GM18498 (cell line): ENCODE results near the gene PPM1L.
A peak's percentile ranks its signal among the peaks of the same experiment; 100 is the strongest.
"Not testable (repeated sequence)": the region's sequence is repeated elsewhere in the genome, so short reads cannot be mapped to it uniquely, and the experiment has no call there.

Source experiments
- ATAC-seq: cut with Tn5 transposase; IDR thresholded peaks from one replicate; pipeline ENCODE4 v1.9.1; 2021; ENCODE audit warnings: mild to moderate bottlenecking, moderate library complexity; ENCODE audit not compliant: unreplicated experiment

PPM1L gene

DNA sequence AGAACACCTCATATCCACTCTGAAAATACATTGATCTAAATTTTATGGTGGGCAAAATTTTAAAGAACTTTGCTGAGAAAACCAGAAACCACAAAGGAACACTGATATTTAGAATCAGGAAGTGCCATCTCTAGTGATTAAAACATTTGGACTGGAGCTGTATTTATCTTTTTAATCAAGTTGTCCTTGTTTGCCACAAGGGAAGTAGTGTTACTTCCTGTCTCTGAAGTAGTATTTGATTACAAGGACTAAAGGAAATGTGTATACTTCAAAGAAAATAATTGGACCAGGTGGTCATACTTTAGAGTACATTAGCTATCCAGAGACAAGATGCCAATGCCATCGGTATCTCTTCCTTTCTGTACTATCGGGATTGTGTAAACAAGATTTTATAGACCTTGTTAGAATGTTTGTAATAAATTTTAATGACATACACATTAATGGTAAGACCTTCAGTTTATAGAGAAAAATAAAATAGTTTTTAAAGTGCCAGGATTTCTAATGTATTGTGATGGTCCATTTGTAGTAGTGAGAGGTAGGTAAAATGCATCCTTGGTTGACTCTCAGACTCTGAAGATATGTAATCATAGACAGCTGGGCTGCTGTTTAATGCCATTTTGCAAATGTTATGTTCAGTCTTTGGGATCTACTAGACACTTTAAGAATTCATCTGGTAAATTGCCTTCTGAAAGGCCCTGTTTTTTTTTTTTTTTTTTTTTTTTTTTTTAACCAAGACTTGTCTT is 217.2 kb downstream of the PPM1L start:
- ATAC-seq: no peak

DNA sequence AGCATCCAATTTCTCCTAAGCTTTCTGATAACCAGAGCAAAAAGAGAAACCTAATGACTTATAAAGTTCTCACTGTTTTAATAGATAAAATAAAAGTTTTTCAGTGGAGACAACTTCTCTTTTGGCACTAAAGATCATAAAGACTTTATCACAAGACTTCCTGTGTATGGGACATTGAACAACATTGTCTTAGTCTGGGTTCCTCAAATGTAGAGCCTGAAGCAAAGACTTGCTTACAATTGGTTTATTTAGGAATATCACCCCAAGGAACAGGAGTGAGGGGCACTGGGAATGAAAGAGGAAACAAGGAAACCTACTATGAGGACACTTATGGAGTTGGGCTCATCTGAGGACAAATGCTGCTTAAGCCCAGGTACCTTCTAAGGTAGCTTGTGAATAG is 221.7 kb downstream of the PPM1L start:
- no peak for ATAC-seq

GRCh38 chr3:160980740-160981139 is 224.7 kb downstream of the PPM1L start:
- ATAC-seq: peak; percentile 46

DNA sequence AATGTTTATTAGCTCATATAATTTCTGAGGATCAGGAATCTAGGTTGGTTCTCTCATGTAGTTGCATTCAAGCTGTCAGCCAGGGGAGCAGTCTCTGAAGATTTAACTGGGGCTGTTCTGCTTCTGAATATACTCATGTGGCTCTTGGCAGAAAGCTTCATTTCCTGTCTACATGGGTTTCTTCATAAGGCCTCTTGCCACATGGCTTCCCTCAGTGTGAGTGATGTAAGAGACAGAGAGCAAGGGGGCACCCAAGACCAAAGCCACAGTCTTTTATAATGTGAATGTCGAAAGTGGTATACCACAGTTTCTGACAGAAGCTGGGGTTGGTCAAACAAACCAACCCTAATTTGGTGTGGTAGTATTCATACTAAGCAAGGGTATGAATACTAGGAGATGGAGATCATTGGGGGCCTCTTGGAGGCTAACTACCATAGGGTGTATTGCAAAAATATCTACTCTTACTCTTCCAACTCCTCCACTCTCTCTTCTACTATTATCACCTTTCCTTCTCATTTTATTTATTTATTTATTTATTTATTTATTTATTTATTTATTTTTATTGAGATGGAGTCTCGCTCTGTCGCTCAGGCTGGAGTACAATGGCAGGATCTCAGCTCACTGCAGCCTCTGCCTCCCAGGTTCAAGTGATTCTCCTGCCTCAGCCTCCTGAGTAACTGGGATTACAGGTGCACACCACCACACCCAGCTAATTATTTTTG is 225.3 kb downstream of the PPM1L start:
- ATAC-seq: peak; percentile 92

- no peak for ATAC-seq
These were observed 226.5 kb downstream of the PPM1L start for GRCh38 chr3:160982491-160982890.

DNA sequence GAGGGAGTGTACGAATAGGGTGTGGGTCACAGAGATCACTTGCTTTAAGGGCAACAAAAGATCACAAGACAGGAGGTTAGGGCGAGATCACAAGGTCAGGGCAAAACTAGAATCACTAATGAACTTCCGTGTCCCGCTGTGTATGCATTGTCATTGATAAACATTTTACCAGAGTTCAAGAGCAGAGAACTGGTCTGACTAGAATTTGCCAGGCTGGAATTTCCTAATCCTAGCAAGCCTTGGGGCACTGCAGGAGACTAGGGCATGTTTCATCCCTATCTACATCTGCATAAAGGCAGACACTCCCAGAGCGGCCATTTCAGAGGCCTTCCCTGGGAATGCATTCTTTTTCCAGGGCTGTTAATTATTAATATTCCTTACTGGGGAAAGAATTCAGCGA is 227.9 kb downstream of the PPM1L start:
- not testable (repeated sequence) for ATAC-seq

DNA sequence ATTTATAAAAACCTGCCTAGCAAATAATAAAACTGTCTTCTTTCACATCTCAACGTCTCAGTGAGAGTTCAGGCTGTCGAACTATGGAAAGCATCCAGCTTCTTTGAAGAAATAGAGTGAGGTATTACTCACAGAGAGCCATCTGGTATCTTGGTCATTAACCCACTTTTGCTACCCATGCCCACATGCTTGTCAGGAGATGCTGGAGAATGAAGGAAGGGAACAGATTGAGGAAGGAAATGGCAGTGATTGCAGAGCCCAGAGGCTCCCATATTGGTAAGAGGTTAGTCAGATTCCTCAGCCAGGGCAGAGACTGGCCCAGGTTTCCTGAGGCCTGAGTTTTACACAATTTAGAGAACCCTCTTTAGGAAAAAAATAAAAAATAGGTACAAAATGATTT is 230.0 kb downstream of the PPM1L start:
- no peak for ATAC-seq

DNA sequence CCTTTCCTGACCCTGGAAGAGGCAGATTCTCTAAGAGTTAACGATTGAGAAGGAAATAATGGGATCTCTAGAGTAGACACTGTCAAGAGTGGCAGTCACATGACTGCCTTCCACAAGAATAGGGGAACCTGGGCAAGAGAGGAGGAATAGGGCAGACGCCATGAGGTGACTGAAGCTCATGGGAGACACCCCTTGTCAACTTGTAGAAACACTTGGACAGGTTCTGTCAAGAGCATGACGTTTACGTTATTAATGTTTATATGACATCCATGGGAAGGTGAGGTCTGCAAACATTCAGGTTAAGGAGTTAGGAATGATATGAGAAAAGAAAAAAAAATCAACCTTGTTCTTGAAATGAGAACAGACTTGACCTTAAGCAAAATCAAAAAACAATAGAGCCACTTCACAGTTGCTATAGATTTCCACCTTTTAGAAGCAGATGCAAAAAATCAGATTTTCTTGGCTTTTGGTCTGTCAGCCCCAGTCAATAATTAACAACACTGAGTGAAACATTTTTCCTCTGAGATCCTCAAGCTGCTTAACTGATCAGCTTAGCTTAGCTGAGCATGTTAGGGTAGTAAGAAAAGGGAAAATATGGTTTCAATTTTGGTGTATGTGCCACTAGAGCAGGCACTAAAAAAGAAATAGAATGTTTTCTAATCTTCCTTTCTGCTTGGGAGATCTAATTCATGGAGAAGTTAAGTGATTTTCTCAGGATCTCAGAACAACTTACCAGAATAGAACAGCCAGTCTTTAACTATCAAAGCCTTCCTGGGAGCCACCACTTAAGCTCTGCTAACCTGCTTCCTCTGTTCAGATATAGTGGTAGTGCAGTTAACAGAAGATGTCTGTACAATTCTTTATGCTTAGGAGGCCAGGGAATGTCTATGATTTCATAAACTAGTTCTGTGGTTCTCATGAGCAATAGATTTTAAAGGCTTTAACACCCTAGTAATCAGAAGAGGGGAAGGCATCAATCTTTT is 232.2 kb downstream of the PPM1L start:
- no peak for ATAC-seq

DNA sequence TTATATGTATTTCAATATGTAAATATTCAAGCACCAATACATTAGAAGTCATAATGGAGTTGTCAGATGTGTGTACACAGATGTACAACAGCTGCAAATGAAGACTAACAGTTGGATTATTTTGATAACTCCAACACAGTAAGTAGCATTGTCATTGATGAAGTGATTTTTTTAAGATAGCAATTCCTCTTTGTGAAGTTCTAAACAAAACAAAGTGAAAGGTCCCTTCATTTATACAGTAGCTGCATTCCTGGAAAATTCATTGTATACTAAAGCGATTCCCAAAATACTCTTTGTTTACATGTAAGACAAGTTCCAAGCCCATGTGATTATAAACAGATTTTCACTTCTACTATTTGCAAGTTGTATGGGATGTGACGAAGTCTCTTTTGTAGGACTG is 234.4 kb downstream of the PPM1L start:
- ATAC-seq: no peak

DNA sequence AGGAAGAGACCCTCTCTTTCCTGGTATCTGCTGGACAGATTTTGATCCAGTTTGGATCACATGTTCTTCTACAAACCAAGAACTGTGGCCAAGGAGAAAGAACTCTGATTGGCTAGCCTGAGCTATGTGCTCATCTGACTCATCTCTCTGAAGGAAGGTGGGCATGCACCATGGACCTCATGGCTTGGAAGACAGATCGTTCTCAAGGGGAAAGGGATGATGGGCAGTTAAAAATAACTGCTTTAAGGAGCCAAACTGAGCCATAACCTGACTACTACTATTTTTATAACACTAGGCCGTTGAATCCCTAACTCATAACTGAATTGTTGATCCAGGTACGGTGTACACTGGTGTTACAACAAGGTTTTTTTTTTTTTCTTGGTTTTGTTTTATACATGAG is 236.7 kb downstream of the PPM1L start:
- no peak for ATAC-seq

DNA sequence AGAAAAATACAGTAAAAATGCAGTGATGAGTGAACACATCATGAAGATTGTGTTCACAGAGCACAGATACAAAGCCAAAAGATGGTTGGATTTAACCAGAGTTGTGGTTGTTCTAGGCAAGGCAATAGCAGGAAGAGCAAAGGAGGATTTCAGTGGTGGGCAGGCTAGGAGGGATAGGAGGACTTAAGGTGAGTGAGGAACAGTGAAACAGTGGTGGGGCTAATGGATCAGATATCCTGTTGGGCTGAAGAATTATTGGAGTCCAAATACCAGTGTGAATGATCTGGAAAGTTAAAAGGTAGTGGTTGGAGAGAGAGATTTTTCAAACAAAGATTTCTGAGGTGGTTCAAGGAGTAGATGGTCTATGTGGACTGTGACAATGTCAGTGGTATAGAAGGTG is 240.8 kb downstream of the PPM1L start:
- no peak for ATAC-seq

DNA sequence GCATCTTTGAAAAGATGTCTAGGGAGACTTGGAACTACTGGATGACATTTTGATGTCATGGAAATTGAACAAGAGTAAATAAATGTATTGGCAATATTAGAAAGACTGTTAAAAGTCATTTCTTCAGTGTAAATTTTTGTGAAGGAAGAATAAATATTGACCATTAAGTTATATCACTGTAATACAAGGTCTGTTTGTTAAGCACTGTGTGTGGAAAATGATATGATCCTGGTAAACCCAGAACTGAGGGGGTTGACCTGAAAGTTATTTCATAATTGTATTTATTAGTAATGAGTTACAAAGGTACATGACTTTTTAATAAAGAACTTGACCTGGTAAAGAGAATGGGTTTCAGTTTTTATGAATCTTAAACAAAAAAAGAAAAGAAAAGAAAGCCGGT is 242.6 kb downstream of the PPM1L start:
- no peak for ATAC-seq

DNA sequence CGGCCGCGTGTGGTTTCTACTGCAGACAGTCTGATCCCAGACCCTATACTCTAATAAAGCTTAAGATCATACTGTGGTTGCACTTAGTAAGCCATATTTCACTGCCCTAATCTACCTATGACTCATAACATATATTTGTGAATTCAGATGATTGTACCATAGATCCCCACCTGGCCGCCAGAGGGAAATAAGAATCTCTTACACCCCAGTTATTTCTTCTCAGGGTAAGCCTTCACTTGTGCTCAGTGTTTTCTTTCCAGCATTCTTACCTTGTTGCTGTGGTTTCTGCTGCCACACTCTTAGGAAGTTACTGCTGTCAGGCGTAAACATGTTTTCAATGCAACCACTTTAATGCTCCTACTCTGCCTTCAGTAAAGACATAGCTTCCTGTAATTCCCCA is 243.2 kb downstream of the PPM1L start:
- no peak for ATAC-seq

GRCh38 chr3:161008086-161008485 is 252.1 kb downstream of the PPM1L start:
- ATAC-seq: no peak

DNA sequence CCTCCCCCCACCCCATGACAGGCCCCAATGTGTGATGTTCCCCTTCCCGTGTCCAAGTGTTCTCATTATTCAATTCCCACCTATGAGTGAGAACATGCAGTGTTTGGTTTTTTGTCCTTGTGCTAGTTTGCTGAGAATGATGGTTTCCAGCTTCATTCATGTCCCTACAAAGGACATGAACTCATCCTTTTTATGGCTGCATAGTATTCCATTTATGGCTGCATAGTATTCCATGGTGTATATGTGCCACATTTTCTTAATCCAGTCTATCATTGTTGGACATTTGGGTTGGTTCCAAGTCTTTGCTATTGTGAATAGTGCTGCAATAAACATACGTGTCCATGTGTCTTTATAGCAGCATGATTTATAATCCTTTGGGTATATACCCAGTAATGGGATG is 254.1 kb downstream of the PPM1L start:
- not testable (repeated sequence) for ATAC-seq

DNA sequence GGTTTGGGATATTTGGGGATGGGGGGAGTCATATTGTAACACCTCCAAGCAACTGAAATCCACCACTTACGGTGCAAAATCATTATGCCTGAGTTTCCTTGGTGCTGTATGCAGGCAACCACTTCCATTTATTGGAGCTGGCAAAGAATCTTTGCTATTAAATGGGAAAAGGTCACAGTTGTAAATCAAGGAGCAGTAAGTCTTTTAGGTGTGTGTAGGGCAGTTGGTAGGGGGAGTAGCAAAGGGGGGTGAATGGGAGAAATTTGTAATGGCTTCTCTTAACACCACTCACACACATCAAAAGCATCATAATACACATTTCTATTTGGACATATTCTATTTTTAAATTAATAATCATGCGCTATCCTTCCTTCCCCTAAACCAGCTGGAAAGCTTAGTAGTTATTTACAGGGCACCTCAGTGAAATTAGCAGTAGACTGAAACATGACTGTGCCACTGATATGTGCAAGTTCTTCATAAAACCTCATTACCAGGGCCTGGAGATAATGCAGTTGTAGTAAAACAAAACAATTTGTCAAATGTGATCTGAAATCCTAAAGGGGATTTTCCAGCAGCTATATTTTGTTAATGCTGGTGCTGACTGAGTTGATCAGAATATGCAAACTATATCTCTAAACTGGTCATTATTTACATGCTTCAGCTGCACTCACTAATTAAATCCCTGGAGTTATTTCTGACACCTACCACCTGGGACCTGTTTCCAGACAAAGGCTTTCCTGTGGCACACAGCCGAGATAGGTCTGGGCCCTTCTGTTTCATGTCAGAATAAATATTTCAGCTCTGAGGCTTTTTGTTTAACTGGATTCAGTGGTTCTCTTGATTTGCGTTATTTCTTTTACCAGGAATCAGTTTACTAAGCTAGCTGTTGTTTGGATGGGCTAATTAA is 259.1 kb downstream of the PPM1L start:
- ATAC-seq: no peak

DNA sequence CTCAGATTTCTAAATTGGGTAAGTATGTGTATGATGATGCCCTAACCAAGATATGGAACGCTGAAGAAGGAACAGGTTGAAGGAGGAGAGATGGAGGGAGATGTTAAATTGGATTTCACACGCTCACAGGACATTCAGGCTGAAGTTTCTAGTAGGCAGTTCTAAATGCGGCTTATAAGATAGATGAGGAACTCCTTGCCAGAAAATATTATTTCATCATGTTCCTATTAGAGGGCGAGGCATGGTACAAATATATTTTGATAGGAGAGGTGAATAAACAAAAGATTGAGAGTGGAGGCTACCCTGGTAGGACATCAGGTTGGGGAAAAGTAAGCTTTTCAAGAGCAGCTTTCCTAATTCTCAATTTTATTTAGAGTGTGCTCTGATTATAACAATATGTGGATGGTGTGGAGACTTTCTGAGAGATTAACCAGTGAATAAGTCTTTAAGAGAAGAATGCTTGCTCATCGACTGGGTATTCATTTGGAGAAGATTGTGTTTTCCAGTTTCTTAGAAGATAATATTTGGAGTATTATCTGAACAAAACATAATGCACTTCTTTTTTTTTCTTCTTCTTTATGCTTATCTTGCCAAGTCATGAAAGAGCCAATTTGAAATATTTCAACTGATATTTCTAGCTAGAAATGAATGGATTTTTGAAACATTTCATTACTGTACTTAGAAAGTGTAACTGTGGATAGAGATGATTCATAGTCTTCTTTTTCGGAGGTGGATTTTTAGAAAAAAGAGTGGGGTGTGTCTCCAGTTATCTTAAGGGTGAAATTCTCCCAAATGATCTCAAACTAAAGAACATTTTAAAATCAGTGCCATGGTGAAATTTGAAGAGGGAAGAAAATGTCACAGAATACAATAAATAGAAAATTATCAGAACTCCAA is 260.6 kb downstream of the PPM1L start:
- no peak for ATAC-seq

- ATAC-seq: no peak
These were observed 261.9 kb downstream of the PPM1L start for GRCh38 chr3:161017971-161018370.

GRCh38 chr3:161020256-161020655 is 264.2 kb downstream of the PPM1L start:
- no peak for ATAC-seq
